NCI-H2029 (cell line): ENCODE data around the gene SKOR1.

Experiments used
- DNase-seq: peaks from one replicate; lab custom pipeline; 2025; lab: John Stamatoyannopoulos, UW

Gene SKOR1

DNA sequence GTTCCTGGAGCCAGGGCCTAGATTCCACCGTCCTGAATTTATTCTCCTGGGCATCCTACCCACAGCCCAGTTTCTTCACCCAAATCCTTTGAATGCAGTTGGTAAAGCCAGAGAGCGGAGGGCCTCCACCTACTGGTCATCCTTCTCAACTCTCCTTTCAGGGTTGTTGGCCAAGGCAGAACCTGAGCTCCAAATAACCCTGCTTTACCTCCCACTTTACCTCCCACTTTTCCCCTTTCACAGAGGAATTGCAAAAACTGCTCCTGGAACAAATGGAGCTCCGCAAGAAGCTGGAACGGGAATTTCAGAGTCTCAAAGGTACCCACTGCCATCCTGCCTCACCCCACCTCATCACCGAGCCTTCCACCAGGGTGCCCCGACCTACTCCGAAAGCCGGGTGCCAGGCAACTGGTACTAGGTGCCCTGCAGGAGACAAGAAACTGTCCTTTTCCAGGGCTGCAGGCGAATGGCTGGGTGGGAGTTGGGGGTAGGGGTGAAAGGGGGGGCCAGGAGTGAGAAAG lies 6.8 kb downstream of the SKOR1 start:
- no peak for DNase-seq

DNA sequence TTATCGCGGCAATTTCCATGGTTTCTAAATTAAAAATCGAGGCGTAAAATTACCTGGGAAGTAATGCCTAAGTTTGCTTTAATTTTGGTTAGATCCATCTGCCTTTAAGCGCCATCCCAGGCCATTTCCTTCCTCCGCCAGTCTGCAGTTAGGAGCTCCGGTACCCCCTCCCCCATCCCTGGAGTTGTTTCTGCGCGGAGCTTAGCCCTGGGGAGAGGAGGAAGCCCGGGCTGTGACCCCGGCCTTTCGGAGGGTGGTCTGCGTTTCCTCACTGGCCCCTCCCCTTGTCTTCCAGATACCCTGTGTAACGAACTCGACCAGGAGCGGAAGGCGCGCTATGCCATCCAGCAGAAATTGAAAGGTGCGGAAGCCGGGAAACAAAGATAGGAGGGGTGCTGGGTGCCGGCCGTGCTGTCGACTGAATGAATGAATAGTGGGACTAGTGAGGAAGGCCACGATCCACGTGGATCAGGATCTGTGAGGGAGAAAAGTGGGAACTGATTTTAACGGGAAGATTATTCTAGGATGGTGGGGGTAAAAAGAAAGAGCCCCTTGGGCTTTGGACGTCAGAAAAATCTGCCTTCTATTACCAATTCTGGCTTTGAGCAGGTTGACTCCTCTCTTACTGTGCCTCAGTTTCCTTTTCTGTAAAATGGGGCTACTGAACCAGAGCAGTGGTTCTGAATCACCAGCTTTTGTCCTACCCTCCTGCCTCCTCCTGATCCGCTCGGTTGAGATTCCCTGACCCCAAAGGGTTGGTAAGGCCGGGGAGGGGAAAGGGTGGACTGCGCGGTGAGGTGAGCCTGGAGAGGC lies 7.8 kb downstream of the SKOR1 start:
- DNase-seq = no peak

DNA sequence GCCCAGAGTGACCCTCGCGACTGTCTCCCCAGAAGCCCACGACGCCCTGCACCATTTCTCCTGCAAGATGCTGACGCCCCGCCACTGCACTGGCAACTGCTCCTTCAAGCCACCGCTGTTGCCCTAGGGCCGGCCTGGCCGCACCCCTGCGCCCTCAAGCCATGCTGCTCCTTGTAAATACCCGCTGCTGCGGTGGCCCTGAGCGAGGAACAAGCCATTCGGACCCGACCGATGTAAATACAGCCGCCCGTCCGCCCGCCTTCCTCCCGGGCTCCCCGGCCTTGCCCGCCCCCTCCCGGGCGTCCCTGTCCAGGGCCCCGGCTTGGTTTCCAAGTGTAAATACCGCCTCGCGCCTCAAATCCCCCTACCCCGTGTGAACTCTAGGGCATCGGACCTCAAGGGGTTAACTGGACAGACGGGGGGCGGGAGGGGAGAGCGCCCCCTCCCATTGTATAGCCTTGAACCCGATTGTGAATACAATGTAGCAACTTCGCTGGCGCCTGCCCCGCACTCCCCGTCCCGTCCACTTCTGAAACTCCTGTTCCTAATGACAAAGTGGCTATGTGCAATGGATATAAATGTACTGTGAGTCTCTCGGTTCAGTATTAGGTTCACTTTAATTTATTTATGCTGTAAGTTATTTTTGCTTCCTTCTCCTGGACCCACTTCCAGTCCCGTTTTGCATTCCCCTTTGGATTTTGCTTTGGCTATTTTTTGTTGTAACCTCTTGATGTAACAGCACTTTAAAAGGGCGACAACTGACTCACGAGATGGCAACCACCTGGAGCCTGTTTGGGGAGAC lies 8.6 kb downstream of the SKOR1 start:
- DNase-seq = no peak

DNA sequence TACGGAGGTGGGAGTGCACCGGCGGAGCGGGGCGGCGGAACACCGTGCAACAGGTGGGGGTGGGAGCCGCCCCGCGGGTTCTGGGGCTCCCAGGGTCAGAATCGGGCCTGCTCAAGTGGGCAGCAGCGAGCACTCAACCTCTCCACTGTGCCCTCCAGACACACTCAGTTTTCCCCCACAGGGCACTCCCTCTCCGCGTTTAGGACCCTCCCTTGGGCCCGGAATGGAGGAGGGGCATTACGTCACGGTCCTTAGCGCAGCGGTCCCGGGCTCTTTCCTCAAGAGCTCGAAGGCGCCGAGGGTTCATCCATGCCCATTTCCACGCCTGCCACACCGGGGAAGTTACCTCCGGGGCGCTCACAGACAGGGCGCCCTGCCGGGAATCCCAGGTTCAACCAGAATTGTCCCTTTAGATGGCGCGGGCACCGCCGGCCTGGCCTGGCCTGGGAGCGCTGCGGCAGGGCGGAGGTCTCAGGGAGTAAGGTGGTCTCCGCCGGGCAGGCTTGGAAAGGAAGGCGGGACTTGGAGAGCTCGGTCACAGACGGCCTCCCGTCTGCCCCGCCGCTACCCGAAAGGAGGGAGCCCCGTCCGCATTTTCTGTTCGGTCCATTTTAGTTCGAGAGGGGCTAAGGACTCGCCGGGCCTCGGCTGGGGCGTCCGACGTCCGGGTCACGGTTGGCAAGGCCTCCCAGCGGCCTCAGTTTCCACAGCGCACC lies 9.4 kb downstream of the SKOR1 start:
- DNase-seq = no peak

DNA sequence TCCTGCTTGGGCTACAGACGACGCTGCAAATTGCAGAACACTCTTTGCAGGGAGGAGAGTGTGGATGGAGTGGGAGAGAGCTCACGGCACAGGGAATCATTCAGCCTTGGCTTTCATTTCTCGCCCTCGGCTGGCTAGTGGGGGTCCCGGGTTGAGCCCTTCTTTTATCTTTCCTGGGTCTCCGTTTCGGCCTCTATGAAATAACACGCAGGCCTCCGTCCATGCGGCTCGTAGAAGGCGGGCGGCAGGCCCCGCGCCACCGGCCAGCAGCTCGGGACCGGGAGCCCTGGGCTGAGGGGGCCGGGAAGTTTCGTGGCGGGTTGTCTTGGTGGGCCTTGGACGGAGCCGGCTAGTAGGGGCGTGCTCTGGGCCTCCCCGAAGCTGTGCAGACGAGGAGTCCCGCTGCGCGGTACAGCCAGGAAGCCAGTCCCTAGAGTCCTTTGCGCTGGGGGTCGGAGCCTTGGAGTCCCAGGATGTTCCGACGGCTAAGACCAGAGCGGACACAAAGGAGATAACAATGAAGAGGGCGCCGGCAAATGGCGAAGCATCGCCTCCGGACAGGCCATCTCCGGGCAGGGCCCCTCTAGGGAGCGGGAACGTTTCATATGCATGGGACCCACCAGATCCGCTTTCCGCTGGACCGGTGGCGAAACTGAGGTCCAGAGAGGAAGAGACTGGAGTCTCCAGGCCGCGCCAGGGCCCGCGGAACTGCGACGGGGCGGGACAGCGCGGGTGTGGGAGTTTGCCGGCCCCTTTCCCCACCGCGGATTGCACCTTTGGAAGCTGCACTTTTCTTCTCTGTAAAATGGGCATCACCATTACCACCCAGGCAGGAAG lies 10.2 kb downstream of the SKOR1 start:
- DNase-seq = no peak

DNA sequence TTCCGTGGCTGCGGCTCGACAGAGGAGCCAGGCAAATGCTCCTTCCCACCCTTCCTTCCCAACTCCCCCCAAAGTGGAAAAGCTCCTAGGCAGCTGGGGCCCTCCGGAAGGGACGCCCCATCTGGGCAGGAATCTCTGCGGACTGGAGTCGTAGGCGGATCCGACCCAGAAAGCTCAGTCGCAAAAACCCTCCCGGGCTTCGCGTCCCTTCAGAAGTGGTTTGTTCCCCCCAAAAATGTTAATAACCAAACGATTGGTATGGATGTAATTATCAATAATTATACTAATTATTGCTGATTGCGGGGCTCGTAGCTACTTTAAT lies 10.8 kb downstream of the SKOR1 start:
- DNase-seq = no peak

DNA sequence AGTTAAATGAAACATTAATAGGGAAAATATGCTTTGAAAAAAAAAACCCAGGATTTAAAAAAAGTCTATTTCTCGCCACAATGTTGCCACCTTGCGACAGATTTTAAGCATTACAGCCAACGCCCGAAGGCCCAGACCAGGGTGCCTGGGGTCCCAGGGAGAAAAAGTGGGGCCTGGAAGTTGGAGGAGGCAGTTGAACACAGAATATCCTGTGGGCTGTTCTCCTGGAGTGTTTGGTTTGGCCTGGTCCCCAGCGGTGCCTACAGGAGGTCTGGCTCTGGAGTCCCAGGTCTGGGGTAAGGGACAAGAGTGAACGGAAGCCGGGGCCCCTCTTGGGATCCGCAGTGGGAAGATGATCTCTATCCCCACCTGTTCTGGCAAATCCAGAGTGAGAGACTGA lies 11.2 kb downstream of the SKOR1 start:
- no peak for DNase-seq

DNA sequence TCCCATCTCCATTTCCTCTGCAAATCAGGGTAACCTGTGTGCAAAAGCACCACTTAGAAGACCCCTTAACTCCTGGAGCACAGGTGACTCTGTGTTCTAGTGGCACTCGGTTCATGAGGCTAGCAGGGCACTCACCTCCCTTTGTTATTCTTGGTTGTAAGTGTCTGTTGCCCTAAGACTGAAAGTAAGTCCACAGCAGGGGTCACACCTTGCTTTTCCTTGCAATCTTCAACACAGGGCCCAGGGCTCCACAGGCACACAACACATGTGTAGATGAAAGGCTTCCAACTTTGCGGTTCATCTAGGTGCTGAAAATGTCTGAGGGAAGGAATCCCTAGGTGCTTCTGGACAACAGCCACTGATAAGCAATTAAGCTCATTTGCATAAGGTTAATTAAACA lies 11.6 kb downstream of the SKOR1 start:
- no peak for DNase-seq

DNA sequence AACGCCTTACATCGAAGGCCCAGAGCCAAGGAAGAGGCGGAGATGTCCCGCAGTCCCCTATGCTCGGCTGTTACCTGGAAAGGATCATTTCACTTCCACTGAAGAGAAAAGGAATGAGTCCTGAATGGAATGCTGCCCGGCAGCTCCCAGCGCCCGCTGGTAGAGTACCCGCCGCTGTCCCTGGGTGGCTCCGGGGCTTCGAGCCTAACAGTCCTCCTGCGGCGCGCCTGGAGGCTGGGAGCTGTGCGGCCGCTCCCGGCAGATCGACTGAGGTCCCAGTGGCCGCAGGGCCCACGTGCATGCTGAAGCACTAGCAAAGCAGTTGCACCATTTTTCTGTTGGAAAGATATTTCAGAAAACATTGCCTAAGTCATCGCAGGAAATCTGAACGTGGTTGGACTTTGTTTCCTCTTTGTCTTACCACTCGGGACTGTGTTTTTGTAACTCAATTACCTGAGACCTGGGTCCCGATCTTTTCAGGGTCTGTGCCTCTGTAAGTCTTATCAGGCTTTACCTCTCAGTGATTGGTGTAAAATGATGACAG lies 13.6 kb downstream of the SKOR1 start:
- DNase-seq = no peak

DNA sequence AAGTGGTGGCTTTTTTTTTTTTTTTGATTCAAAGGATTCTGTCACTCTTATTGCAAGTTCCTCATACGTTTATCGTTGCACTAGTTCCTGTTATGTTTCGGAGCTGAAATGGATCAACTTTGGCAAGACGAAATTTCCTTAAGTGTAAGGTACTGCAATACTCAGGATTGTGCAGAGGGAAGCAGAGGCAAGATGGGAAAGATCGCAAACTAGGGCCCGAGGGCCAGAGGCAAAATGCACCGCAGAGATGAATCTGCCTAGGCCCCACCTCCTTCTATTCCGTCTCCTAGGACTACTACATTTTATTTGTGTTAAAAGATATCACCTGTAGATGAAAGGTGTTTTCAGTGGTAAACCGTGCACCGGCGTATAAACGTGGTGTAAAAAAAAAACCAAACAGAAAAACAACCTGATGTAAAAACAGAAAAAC lies 14.2 kb downstream of the SKOR1 start:
- no peak for DNase-seq

DNA sequence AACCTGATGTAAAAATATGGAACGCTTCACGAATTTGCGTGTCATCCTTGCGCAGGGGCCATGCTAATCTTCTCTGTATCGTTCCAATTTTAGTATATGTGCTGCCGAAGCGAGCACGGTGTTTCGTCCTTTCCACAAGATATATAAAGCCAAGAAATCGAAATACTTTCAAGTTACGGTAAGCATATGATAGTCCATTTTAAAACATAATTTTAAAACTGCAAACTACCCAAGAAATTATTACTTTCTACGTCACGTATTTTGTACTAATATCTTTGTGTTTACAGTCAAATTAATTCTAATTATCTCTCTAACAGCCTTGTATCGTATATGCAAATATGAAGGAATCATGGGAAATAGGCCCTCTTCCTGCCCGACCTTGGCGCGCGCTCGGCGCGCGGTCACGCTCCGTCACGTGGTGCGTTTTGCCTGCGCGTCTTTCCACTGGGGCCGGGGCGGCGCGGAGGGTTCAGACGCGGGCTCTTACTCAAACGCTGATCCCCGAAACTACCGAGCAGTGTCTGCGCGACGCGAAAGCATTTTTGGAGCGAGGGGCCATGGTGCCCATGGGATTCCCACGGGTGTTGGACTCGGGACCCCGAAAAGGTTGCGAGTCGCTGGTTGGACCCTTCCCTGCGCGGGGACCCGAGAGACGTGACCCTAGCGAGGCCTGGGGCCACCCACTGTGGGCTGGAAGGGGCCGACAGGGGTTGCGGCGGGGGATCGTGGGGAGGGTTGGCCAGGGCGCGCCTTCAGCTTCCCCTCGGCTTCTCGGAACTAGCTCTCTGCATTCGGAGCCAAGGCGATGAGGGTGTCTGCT lies 14.8 kb downstream of the SKOR1 start, which contains the start of gene RNU6-1:
RNU6-1 (minus strand) TSS at position 117 of the 820 bp plus-strand sequence.
- DNase-seq = peak; percentile 71

DNA sequence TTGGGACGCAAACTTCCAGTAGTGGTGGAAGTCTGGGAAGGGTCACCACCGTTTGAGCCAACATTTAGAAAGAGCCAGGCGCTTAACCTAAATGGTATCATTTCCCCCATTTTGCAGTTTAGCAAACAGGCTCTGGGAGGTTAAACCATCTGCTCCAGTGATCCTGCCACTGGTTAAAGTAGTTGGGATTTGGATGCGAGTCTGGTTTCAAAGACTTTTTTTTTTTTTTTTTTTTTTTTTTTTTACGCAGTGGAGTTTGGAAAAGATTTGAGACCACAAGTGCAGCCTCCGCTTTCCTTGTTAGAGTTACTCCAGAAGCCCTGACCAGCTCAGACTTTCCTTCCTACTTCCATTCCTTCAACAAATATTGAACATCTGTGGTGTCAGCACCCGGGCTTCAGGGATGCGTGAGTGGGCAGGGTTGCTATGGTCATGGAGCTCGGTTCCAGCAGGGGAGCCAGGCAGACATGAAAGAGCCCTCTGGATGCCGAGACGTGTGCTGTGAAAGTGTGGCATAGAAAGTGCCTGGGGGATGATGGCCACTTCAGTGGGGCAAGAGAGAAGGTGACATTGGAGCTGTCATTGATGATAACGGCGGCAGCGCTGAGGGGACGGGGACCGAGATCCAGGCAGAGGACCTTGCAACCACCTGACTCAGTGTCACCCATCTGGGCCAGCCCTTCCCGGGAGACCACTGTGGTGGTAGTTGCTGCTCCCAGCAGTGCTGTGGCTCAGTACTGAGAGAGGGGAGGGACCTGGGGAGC lies 15.6 kb downstream of the SKOR1 start:
- DNase-seq = no peak

DNA sequence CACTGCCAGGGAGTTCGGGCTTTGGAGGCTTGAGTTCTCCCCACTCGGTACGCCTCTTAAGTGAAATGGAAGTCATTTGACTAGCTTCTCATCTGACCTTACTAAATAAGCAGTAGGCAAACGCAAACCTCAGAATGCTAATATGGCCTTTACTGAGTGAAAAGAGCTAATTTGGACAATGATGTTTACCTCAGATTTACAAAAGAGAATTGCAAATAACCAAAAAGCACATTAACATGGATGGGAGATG lies 16.1 kb downstream of the SKOR1 start:
- DNase-seq = no peak

DNA sequence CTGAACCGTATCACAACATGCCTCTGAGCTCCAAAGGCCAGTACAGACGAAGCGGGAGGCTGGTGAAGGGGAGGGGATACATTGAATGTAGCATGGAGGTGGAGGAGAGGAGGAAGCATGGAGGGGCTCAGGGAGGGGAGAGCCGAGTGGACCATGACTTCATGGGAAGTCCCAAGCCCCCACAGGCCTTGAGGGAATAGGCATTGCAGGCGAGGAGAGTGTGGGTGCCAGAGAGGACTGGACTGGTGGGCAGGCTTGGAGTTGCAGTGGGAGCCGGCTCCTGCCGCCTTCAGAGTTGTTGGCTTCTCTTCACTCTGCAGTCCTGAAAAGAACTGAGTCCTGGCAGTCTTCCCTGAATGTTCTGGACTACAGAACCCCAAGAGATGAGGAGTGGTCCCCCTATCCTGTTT lies 17.8 kb downstream of the SKOR1 start:
- no peak for DNase-seq

DNA sequence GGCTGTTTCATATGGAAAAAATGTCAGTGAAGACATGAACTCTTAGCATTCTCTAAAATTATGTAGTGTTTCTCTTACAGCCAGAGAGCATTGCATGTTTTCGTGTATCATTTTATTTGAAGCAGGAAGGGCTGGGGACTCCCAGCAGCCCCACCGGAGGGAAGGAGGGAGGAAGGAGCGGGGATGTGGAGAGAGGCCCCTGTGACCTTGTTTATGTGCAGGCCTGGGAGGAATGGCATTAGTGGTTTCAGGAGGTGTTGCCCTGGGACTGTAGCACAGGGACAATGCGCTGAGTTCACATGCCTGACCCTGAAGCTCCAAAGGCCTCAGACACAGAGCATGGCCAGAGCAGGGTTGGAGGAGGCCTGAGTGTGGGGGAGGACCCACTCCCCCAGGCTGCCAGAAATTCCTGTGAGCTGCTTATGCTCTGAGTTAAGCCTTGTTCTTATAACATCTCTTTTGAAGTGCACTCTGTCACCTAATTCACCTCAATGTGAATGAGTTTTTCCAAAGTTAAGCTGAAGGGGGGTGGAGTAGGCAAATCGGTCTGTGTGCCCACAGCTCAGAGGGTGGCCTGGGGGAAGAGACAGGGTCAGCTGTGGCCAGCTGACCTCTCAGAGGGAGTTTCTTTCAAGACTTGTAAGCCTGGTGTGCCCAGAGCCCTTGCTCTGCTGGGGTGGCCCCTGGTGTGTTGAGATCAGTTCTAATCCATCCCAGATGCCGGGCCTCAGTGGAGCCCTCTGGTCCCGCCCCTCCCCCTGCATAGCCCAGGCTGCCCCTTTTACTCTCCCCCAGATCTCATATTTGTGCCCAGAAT lies 18.5 kb downstream of the SKOR1 start:
- DNase-seq = no peak

DNA sequence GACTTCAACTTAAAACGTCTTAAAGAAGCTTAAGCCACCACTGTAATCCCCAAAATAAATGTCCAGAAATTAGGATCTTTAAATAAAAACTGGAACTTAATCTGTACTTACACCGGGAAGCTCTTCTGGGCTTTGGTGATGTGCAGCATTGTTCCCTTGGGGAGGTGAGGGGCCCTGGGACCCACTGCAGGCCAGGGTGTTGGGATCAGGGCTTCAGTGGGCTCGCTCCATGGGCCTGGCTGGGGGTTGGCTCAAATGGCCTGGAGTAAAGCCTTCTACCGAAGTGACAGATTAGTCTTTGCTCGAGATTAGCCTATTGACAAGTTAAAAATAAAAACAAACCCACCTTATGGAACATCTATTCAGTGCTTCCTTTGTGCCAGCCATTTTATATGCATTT lies 20.7 kb downstream of the SKOR1 start:
- DNase-seq = no peak

DNA sequence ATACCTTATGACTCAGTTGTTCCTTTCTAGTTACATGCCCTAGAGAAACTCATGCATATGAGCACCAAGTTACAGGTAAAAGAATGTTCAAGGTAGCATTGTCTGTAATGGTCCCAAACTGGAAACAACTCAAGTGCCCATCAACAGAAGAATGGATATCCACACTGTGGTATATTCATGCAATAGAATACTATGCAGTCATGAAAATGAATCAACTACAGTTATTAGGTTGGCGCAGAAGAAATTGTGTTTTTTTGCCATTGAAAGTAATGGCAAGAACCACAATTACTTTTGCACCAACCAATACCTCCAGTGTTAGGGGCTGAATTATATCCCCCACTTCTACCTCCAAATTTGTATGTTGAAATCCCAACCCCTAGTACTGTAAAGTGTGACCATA lies 24.2 kb downstream of the SKOR1 start:
- no peak for DNase-seq

DNA sequence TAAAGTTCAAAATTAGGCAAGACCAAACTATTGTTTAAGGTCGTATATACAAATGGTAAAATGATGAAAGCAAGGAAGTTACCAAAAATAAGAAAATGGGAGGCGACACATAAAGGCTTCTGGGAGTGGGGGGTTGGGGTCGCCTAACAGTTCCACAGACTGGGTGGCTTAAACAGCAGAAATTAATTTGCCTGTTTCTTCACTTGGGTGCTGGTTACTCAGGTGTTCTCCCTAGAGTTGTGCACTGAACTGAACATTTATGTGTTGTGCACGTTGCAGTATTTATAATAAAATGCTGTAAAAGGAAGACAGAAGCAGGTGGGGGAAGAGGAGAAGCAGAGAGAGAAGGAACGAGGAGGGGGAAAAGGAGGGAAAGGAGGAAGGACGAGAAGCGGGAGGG lies 25.0 kb downstream of the SKOR1 start:
- no peak for DNase-seq

DNA sequence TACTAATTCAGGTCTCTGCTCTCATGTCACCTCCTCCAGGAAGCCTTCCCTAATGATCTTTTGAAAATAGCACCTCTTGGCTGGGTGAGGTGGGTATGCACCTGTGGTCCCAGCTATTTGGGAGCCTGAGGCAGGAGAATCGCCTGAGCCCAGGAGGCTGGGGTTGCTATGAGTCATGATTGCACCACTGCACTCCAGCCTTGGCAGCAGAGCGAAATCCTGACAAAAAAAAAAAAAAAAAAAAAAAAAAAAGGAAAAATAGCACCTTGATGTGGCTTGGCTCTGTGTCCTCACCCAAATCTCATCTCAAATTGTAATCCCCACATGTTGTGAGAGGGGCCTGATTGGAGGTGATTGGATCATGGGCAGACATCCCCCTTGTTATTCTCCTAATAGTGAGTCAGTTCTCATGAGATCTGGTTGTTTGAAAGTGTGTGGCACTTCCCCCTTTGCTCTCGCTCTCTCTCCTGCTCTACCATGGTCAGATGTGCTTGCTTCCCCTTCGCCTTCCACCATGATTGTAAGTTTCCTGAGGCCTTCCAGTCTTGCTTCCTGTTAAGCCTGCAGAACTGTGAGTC lies 25.8 kb downstream of the SKOR1 start:
- no peak for DNase-seq
